ENCODE measurements around the gene ZYG11A.

The ZYG11A gene

DNA sequence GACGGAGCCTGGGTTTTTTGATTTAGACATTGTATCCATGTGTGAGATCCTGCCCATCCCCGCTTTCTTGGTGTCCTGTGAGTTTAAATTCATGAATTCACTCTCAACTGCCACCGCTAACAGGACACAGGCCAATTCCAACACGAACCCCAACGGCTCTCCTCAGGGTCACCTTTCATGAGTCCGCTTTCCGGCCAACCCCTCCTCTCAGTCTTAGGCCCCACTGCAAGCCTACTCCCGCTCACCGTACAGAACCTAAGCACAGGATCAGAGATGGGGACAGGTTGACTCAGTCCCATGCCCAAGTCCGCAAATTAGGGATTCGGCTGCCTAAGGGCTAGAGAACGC lies 84.3 kb downstream of the ZYG11A start:
- no peaks in the 10 kb centered on the region for H3K79me2 ChIP-seq (ENCODE audit: insufficient read depth, low read length)
- no peaks in the 10 kb centered on the region for H3K4me1 ChIP-seq (ENCODE audit: insufficient read depth, low read length, severe bottlenecking)
- no peaks in the 10 kb centered on the region for H3F3A ChIP-seq (ENCODE audit: insufficient read depth, low read length)
- H3K36me3 ChIP-seq (ENCODE audit: insufficient read depth, low read length): no peaks in the 10 kb centered on the region
- no peak overlapping the region for H2AFZ ChIP-seq (ENCODE audit: low read length)
- 0 out of 2 replicates have a peak, but pooled peaks cover 4% of the 10 kb centered on the region for H3K27me3 ChIP-seq (ENCODE audit: insufficient read depth, low read length)
- no peak overlapping the region for H3K27ac ChIP-seq (ENCODE audit: low read depth, low read length, poor library complexity, severe bottlenecking)
- H3K9ac ChIP-seq (ENCODE audit: low read length): no peak overlapping the region
- H3K4me3 ChIP-seq (ENCODE audit: low read depth, low read length, poor library complexity, severe bottlenecking): no peak overlapping the region
- H3K9me3 ChIP-seq (ENCODE audit: low read length): no peaks in the 10 kb centered on the region
- H3K4me2 ChIP-seq (ENCODE audit: low read length): no peak overlapping the region
- TF ChIP-seq, protein P1, sequence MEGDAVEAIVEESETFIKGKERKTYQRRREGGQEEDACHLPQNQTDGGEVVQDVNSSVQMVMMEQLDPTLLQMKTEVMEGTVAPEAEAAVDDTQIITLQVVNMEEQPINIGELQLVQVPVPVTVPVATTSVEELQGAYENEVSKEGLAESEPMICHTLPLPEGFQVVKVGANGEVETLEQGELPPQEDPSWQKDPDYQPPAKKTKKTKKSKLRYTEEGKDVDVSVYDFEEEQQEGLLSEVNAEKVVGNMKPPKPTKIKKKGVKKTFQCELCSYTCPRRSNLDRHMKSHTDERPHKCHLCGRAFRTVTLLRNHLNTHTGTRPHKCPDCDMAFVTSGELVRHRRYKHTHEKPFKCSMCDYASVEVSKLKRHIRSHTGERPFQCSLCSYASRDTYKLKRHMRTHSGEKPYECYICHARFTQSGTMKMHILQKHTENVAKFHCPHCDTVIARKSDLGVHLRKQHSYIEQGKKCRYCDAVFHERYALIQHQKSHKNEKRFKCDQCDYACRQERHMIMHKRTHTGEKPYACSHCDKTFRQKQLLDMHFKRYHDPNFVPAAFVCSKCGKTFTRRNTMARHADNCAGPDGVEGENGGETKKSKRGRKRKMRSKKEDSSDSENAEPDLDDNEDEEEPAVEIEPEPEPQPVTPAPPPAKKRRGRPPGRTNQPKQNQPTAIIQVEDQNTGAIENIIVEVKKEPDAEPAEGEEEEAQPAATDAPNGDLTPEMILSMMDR (IDR thresholded peaks at IDR 0.05; ENCODE audit: low read length): no peak
- no peak for TF ChIP-seq EZH2 (IDR thresholded peaks at IDR 0.05; ENCODE audit: borderline replicate concordance, low read length)
- no peaks in the 10 kb centered on the region for H4K20me1 ChIP-seq (ENCODE audit: insufficient read depth, low read length)
- no peaks in the 10 kb centered on the region for H3K9me2 ChIP-seq (ENCODE audit: low read depth, low read length)

DNA sequence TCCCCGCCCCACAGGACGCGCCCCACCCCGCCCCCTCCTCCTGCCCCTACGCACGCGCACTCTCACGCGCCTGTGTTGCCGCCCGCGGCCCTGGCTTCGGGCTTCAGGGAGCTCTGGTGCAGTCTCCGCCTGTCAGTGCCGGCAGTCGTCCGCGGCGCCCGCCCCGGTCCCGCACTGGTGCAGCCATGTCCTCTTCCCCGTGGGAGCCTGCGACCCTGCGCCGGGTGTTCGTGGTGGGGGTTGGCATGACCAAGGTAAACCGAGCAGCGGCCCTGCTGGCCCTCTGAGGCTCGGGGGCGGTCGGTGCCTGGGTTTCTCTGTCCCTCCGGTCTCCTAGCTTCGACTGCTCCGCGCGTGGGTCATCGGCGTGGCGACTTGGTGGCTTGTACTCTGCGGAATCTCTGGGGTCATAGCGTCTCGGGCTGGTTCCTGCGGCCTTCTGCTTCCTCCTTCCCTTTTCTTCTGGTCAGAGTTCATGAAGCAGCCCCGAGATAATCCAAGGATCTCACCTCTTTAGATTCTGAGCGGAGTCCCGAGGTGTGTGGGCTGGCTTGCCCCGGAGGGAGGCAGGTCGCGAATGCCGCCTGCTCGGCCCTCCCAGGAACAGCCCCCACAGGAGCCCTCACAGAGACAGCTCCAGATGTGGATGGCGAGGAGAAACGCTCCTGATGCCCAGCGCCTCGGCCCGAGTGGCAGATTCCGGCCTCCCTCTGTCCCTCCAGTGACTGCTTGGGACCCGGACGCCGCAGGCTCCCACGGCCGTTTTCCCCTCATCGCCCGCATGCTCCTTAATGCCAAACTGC lies 84.9 kb downstream of the ZYG11A start, which contains the start of gene SCP2:
SCP2 (plus strand) TSS at position 65 of the 803 bp plus-strand sequence; CDS start at position 186, 121 bp downstream.
- no peaks in the 10 kb centered on the region for H3K79me2 ChIP-seq (ENCODE audit: insufficient read depth, low read length)
- no peak within 1 kb of the TSS for H3K4me3 ChIP-seq (ENCODE audit: low read depth, low read length, poor library complexity, severe bottlenecking)
- no peaks in the 10 kb centered on the region for H3K9me3 ChIP-seq (ENCODE audit: low read length)
- H3K4me1 ChIP-seq (ENCODE audit: insufficient read depth, low read length, severe bottlenecking): no peaks in the 10 kb centered on the region
- H3K9me2 ChIP-seq (ENCODE audit: low read depth, low read length): no peaks in the 10 kb centered on the region
- H2AFZ ChIP-seq (ENCODE audit: low read length): no peak within 1 kb of the TSS
- H3K27ac ChIP-seq (ENCODE audit: low read depth, low read length, poor library complexity, severe bottlenecking): no peak within 1 kb of the TSS
- no peak within 1 kb of the TSS for H3K9ac ChIP-seq (ENCODE audit: low read length)
- TF ChIP-seq EZH2 (IDR thresholded peaks at IDR 0.05; ENCODE audit: borderline replicate concordance, low read length): no peak
- TF ChIP-seq, protein P1 (IDR thresholded peaks at IDR 0.05; ENCODE audit: low read length): no peak
- H4K20me1 ChIP-seq (ENCODE audit: insufficient read depth, low read length): no peaks in the 10 kb centered on the region
- no peaks in the 10 kb centered on the region for H3K36me3 ChIP-seq (ENCODE audit: insufficient read depth, low read length)
- H3F3A ChIP-seq (ENCODE audit: insufficient read depth, low read length): no peaks in the 10 kb centered on the region
- 0 out of 2 replicates have a peak, but pooled peaks cover 4% of the 10 kb centered on the region for H3K27me3 ChIP-seq (ENCODE audit: insufficient read depth, low read length)
- no peak within 1 kb of the TSS for H3K4me2 ChIP-seq (ENCODE audit: low read length)

DNA sequence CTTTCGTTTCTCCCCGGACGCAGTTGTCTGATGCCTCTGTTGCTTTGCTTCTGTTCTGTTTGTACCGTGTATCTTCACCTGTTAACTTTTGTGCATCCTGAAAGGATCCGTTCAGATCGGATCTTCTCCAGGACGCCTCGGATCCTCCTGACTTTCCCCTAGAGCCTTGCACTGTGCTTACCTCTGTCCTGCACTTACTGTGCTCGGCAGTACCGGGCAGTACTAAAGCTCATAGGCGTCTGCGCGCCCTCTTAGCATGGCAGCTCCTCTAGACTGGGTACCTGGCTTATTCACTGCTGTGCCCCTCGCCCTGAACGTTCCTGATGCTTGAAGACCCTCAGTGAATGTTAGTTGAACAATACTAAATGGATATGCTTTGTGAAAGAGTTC lies 85.5 kb downstream of the ZYG11A start:
- no peaks in the 10 kb centered on the region for H3K36me3 ChIP-seq (ENCODE audit: insufficient read depth, low read length)
- no peak overlapping the region for H3K4me3 ChIP-seq (ENCODE audit: low read depth, low read length, poor library complexity, severe bottlenecking)
- no peaks in the 10 kb centered on the region for H3K4me1 ChIP-seq (ENCODE audit: insufficient read depth, low read length, severe bottlenecking)
- H3K4me2 ChIP-seq (ENCODE audit: low read length): no peak overlapping the region
- H3K9me3 ChIP-seq (ENCODE audit: low read length): no peaks in the 10 kb centered on the region
- H3K9me2 ChIP-seq (ENCODE audit: low read depth, low read length): no peaks in the 10 kb centered on the region
- H3F3A ChIP-seq (ENCODE audit: insufficient read depth, low read length): no peaks in the 10 kb centered on the region
- H3K79me2 ChIP-seq (ENCODE audit: insufficient read depth, low read length): no peaks in the 10 kb centered on the region
- H3K9ac ChIP-seq (ENCODE audit: low read length): no peak overlapping the region
- no peak overlapping the region for H3K27ac ChIP-seq (ENCODE audit: low read depth, low read length, poor library complexity, severe bottlenecking)
- no peak overlapping the region for H2AFZ ChIP-seq (ENCODE audit: low read length)
- TF ChIP-seq EZH2 (IDR thresholded peaks at IDR 0.05; ENCODE audit: borderline replicate concordance, low read length): no peak
- TF ChIP-seq, protein P1 (IDR thresholded peaks at IDR 0.05; ENCODE audit: low read length): no peak
- H3K27me3 ChIP-seq (ENCODE audit: insufficient read depth, low read length): 0 out of 2 replicates have a peak, but pooled peaks cover 4% of the 10 kb centered on the region
- H4K20me1 ChIP-seq (ENCODE audit: insufficient read depth, low read length): no peaks in the 10 kb centered on the region
